ENCODE results near the gene TPM1.

The TPM1 gene

GRCh38 chr15:63075015-63075983 lies 32.8 kb downstream of the TPM1 start:
- peak; percentile 45 for DNase-seq (ENCODE audit: low read depth)

GRCh38 chr15:63075984-63076713 lies 33.6 kb downstream of the TPM1 start:
- DNase-seq (ENCODE audit: low read depth) = no peak

GRCh38 chr15:63076714-63077046 lies 34.1 kb downstream of the TPM1 start:
- no peak for DNase-seq (ENCODE audit: low read depth)

- DNase-seq (ENCODE audit: low read depth) = no peak
Observed at GRCh38 chr15:63077952-63078351, 35.4 kb downstream of the TPM1 start.

GRCh38 chr15:63079947-63080626 lies 37.5 kb downstream of the TPM1 start:
- peak; percentile 70 for DNase-seq (ENCODE audit: low read depth)

- peak; percentile 47 for DNase-seq (ENCODE audit: low read depth)
Observed at GRCh38 chr15:63080634-63081250, 38.2 kb downstream of the TPM1 start.

GRCh38 chr15:63082366-63082765 lies 39.8 kb downstream of the TPM1 start:
- DNase-seq (ENCODE audit: low read depth) = no peak

GRCh38 chr15:63083044-63083443 lies 40.5 kb downstream of the TPM1 start:
- DNase-seq (ENCODE audit: low read depth) = no peak

GRCh38 chr15:63083541-63083940 lies 41.0 kb downstream of the TPM1 start:
- no peak for DNase-seq (ENCODE audit: low read depth)

GRCh38 chr15:63084806-63085205 lies 42.3 kb downstream of the TPM1 start:
- no peak for DNase-seq (ENCODE audit: low read depth)

GRCh38 chr15:63085289-63085688 lies 42.7 kb downstream of the TPM1 start:
- DNase-seq (ENCODE audit: low read depth) = no peak

- DNase-seq (ENCODE audit: low read depth) = peak; percentile 59
Observed at GRCh38 chr15:63086271-63086670, 43.7 kb downstream of the TPM1 start.

- peak; percentile 44 for DNase-seq (ENCODE audit: low read depth)
Observed at GRCh38 chr15:63086947-63087346, 44.4 kb downstream of the TPM1 start.

- no peak for DNase-seq (ENCODE audit: low read depth)
Observed at GRCh38 chr15:63088533-63089245, 46.1 kb downstream of the TPM1 start.

GRCh38 chr15:63089260-63090043 lies 46.9 kb downstream of the TPM1 start:
- DNase-seq (ENCODE audit: low read depth) = peak; percentile 98

GRCh38 chr15:63090472-63090871 lies 47.9 kb downstream of the TPM1 start:
- no peak for DNase-seq (ENCODE audit: low read depth)

GRCh38 chr15:63090887-63091286 lies 48.3 kb downstream of the TPM1 start:
- DNase-seq (ENCODE audit: low read depth) = no peak

GRCh38 chr15:63091679-63092446 lies 49.3 kb downstream of the TPM1 start:
- DNase-seq (ENCODE audit: low read depth) = no peak

- DNase-seq (ENCODE audit: low read depth) = peak; percentile 78
Observed at GRCh38 chr15:63093486-63094205, 51.1 kb downstream of the TPM1 start.

Measured in EH (cell line).